DMS 273 treated with DMSO at 0.1 percent for 48 hours (cell line): Measurements from ENCODE around the gene IL1RL1.

Experiments
- DNase-seq: peaks from one replicate; lab custom pipeline; 2025; lab: John Stamatoyannopoulos, UW

Gene IL1RL1

DNA sequence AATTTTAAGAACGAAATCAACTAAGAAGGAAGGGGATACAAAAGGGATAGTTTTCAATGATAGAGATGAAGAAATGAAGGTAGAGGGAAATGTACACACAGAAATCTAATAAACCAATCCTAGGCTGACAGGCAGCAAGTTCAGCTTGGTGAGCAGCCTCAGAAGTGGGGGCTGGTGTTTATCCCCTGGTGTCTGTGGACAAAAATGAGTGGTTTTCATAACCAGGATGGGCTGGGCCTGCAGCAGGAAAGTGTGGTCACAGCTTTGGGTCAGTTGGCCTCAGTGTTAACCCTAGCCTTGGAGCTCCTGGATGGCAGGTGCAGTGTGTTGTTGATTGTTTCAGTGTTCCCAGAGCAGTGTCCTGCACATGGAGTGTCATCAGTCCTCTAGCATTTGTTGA is 58.5 kb downstream of the IL1RL1 start:
- no peak for DNase-seq

GRCh38 chr2:102376052-102376591 is 64.8 kb downstream of the IL1RL1 start:
- no peak for DNase-seq

DNA sequence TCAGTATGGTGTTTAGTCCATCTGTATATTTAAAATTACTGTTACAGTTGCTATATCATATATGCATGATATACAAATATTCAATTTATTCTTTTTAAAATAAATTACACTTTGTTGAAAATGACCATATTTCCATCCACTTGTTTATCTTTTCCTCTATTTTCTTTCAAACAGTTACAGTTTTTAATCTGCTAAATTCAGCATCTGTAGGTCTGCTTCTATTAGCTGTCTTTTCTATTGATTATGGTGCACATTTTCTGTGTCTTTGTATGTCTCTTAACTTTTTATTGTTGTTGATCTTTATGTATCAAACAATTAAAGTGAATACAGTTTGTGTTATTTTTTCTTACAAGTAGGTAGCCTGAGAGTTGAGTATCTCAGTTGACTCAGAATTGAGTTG is 72.4 kb downstream of the IL1RL1 start:
- DNase-seq: no peak

GRCh38 chr2:102385522-102385921 is 74.2 kb downstream of the IL1RL1 start:
- no peak for DNase-seq

- no peak for DNase-seq
Measured at GRCh38 chr2:102386004-102386403, 74.6 kb downstream of the IL1RL1 start.

DNA sequence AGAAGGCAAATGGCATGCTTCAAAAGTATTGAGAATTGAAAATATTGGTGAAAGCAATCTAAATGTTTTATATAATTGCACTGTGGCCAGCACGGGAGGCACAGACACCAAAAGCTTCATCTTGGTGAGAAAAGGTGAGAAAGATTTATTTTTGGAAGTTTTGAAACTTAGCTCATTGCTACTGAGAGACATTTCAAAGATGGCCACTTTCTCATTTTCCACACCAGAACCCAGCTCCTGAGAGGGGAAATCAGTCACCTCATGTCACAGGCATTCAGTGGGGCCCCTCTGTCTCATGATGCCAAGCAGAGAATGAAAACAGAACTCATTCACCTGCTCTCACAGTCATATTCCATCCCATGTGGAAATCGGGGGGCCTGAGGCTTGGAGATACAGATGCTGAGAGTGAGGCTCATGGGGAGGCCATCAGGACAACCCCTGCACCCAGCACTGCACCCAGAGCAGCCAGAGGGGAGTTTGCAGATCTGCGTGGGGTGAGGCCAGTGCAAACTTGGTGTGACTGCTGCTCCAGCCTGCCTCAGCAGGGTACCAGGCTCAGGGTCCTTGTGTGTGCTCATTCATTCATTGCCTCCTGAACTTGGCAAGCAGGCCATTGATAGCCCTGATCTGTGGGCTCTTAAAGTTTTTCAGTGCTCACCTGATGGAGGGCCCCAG is 75.6 kb downstream of the IL1RL1 start:
- DNase-seq: no peak

GRCh38 chr2:102387763-102388546 is 76.6 kb downstream of the IL1RL1 start:
- no peak for DNase-seq

DNA sequence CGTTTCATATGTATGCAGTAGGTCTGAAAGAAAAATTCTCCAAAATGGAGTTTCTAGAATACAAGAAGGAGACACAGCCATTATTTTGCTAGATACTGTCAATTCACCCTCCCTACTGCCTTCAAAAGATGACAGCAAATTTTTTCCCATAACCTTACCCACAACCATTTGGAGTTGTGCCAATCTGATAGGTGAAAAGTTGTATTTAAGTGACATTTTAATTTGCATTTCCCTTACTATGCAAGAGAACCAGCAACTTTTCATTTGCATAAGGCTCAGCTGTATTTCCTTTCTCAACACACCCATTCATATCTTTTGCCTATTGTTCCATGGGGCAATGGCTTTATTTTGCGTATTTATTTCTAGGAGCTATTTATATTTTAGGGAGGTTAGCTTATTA is 80.2 kb downstream of the IL1RL1 start:
- no peak for DNase-seq

- DNase-seq: no peak
Measured at GRCh38 chr2:102392096-102392495, 80.7 kb downstream of the IL1RL1 start.

- no peak for DNase-seq
Measured at GRCh38 chr2:102392942-102393341, 81.6 kb downstream of the IL1RL1 start.

GRCh38 chr2:102396012-102396411 is 84.6 kb downstream of the IL1RL1 start:
- no peak for DNase-seq

- DNase-seq: no peak
Measured at GRCh38 chr2:102397209-102397608, 85.8 kb downstream of the IL1RL1 start.

DNA sequence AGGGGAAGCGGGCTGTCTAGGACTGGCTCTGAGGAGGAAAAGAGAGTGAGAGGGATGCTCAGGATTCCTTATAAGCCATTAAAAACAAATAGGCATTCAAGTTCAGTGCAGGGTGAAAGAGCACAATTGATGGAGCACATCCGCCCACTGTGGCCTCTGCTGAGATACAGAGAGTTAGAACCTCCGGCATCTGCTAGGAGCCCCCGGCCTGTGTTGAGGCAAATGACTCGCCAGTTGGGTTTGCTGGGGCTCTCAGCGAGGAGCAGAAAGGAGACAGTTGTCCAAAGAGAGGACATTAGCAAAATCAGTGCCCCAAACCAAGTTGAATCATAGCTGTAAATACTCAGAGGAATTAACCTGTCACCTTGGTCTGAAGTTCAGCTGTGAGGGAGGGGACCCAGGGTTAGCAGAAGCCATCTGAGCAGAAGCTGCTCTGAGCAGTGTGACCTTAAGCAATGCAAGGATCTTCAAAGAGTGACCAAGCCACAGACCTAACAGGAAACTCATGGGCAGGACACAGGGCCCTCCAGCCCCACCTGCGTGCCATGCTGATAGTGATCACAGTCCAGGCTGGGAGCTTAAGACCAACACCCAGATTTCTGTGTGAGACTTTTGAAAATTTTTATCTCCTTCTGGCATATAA is 88.3 kb downstream of the IL1RL1 start:
- no peak for DNase-seq

- no peak for DNase-seq
Measured at GRCh38 chr2:102401456-102401855, 90.1 kb downstream of the IL1RL1 start.
